ENCODE results near the gene GDF10. TPM values are rescaled to one million over a fixed set of nuclear protein-coding genes. Genes with fewer than 3 reads are reported as not detected.

Gene GDF10
- polyA plus RNA-seq, 1 of the 3 experiments (the other 2 are of a cell fraction) = 0.02 TPM

DNA sequence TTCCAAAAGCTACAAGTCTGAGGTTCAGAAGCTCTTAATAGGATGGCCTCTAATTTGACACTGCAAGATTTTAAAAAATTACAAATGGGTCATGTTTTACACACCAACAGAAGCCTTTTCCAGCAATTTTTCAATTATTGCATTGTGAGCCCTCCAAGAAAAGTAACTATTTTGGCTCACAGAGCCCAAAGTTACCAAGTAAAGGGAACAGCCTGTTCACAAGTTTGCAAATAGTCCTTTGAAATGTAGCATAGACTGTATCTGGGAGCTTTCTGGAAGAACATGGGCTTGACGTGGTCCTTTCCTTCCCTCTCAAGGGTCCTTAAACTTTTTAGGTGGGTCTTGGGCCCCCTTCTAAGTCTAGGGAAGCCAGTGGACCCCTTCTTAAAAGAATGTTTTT lies 1.3 kb upstream of the GDF10 start:
- TF ChIP-seq POLR2AphosphoS5 (IDR thresholded peaks at IDR 0.05; ENCODE audit: low read depth, low read length) = no peak
- no peak for TF ChIP-seq RXRA (IDR thresholded peaks at IDR 0.05; ENCODE audit: borderline replicate concordance, low read depth)
- no peak for TF ChIP-seq CHD2 (IDR thresholded peaks at IDR 0.05; ENCODE audit: low read length, partially characterized antibody)
- TF ChIP-seq RFX5 (IDR thresholded peaks at IDR 0.05; ENCODE audit: low read length) = no peak
- no peak for TF ChIP-seq MEF2A (IDR thresholded peaks at IDR 0.05; ENCODE audit: borderline replicate concordance, low read depth)
- no peak for TF ChIP-seq RCOR1 (IDR thresholded peaks at IDR 0.05; ENCODE audit: low read length)
- no peak for TF ChIP-seq SMC3 (IDR thresholded peaks at IDR 0.05; ENCODE audit: low read depth, low read length)
- TF ChIP-seq SIN3A (IDR thresholded peaks at IDR 0.05; ENCODE audit: borderline replicate concordance, low read depth, low read length) = no peak
- TF ChIP-seq GABPA (IDR thresholded peaks at IDR 0.05; ENCODE audit: low read depth) = no peak
- TF ChIP-seq TAF1 (IDR thresholded peaks at IDR 0.05; ENCODE audit: borderline replicate concordance, low read depth, low read length) = no peak
- TF ChIP-seq, protein P1, sequence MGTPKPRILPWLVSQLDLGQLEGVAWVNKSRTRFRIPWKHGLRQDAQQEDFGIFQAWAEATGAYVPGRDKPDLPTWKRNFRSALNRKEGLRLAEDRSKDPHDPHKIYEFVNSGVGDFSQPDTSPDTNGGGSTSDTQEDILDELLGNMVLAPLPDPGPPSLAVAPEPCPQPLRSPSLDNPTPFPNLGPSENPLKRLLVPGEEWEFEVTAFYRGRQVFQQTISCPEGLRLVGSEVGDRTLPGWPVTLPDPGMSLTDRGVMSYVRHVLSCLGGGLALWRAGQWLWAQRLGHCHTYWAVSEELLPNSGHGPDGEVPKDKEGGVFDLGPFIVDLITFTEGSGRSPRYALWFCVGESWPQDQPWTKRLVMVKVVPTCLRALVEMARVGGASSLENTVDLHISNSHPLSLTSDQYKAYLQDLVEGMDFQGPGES (IDR thresholded peaks at IDR 0.05; ENCODE audit: low read depth, low read length) = no peak
- TF ChIP-seq FOXM1 (IDR thresholded peaks at IDR 0.05; ENCODE audit: low read depth) = no peak
- TF ChIP-seq EP300 (IDR thresholded peaks at IDR 0.05; ENCODE audit: borderline replicate concordance in 1 of 2, low read depth in 1 of 2, low read length in 1 of 2) = no peak
- TF ChIP-seq YY1 (IDR thresholded peaks at IDR 0.05; ENCODE audit: low read depth) = no peak
- no peak for TF ChIP-seq FOSL2 (IDR thresholded peaks at IDR 0.05; ENCODE audit: borderline replicate concordance, low read depth)
- TF ChIP-seq, protein P2, sequence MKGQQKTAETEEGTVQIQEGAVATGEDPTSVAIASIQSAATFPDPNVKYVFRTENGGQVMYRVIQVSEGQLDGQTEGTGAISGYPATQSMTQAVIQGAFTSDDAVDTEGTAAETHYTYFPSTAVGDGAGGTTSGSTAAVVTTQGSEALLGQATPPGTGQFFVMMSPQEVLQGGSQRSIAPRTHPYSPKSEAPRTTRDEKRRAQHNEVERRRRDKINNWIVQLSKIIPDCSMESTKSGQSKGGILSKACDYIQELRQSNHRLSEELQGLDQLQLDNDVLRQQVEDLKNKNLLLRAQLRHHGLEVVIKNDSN (IDR thresholded peaks at IDR 0.05; ENCODE audit: borderline replicate concordance, low read depth) = no peak
- no peak for TF ChIP-seq JUND (IDR thresholded peaks at IDR 0.05)
- no peaks in the 10 kb centered on the region for H3K9me3 ChIP-seq
- CTCF ChIA-PET = interaction anchor here (0.9 to 5.2 kb wide), 4 partner anchors 13 to 274 kb away, joined by 3 to 28 read pairs (median 16); no protein-coding TSS in a partner anchor
- H3K4me3 ChIP-seq (ENCODE audit: low read depth in 2 of 2, low read length in 1 of 2) = no peak overlapping the region
- WGBS (ENCODE audit: low lambda C conversion rate) = 25% methylated on average over 1 of the region's 1 CpG
- no peaks in the 10 kb centered on the region for H3K36me3 ChIP-seq (replicated peaks in 1 of 2; ENCODE audit: control insufficient read depth in 1 of 2, insufficient read depth in 2 of 2, low read length in 1 of 2)
- no peaks in the 10 kb centered on the region for H3F3A ChIP-seq (replicated peaks; ENCODE audit: insufficient read depth)
- no peaks in the 10 kb centered on the region for H3K9me2 ChIP-seq
- H3K9ac ChIP-seq = no peak overlapping the region
- H3K79me2 ChIP-seq (ENCODE audit: insufficient read depth) = no peaks in the 10 kb centered on the region
- DNase-seq = no peak
- no peaks in the 10 kb centered on the region for H4K20me1 ChIP-seq (ENCODE audit: insufficient read depth)
- H3K27ac ChIP-seq (ENCODE audit: low read depth in 2 of 2, low read length in 1 of 2) = no peak overlapping the region; a peak in 1 of 4 replicates
- H3K4me2 ChIP-seq = no peak overlapping the region
- POLR2A ChIA-PET = no interaction called here
- H3K4me1 ChIP-seq (ENCODE audit: control insufficient read depth in 1 of 2, insufficient read depth in 2 of 2, low read depth in 1 of 2, low read length in 1 of 2) = peaks cover 0 to 51% of the 10 kb centered on the region in 2 experiments; a peak in 1 of 4 replicates
- H2AFZ ChIP-seq (ENCODE audit: low read depth) = no peak overlapping the region
- H3K27me3 ChIP-seq (ENCODE audit: insufficient read depth) = peaks cover 43% of the 10 kb centered on the region

DNA sequence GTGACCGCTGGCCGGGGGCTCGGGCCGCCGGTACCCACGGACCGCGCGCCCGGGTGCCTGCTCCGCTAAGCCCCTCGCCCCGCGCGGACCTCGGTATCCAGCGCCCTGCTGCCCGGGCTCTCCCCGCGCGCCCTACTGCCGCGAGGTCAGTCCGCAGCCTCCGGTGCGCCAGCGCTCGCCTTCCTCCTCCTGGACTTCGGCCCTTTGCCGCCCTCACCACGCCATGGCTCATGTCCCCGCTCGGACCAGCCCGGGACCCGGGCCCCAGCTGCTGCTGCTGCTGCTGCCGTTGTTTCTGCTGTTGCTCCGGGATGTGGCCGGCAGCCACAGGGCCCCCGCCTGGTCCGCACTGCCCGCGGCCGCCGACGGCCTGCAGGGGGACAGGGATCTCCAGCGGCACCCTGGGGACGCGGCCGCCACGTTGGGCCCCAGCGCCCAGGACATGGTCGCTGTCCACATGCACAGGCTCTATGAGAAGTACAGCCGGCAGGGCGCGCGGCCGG lies 483 bp downstream of the GDF10 start:
- DNase-seq = peak; percentile 73
- ChIA-PET POLR2A (interaction anchor here (0.5 to 1.7 kb wide), 4 partner anchors 13 to 266 kb away, joined by 4 to 5 read pairs (median 4); no protein-coding TSS in a partner anchor), CTCF (interaction anchor here (4.3 to 5.2 kb wide), 2 partner anchors 11 to 276 kb away, joined by 28 to 50 read pairs; no protein-coding TSS in a partner anchor)
- Histone ChIP-seq H3K4me2 (peak overlapping the region; percentile 19; the same call in 1 of the 2 replicates), H3K27me3 (ENCODE audit: insufficient read depth) (peaks cover 43% of the 10 kb centered on the region), H3K9ac (no peak overlapping the region), H4K20me1 (ENCODE audit: insufficient read depth) (no peaks in the 10 kb centered on the region), H3F3A (replicated peaks; ENCODE audit: insufficient read depth) (no peaks in the 10 kb centered on the region), H3K4me1 (ENCODE audit: control insufficient read depth in 1 of 2, insufficient read depth in 2 of 2, low read depth in 1 of 2, low read length in 1 of 2) (peaks cover 0 to 58% of the 10 kb centered on the region in 2 experiments; a peak in 1 of 4 replicates), H3K79me2 (ENCODE audit: insufficient read depth) (no peaks in the 10 kb centered on the region), H3K9me2 (no peaks in the 10 kb centered on the region), H3K27ac (ENCODE audit: low read depth in 2 of 2, low read length in 1 of 2) (peak overlapping the region in 1 of 2 experiments; percentile 71; a peak in 1 of 4 replicates), H2AFZ (ENCODE audit: low read depth) (no peak overlapping the region), H3K4me3 (ENCODE audit: low read depth in 2 of 2, low read length in 1 of 2) (peak overlapping the region in 1 of 2 experiments; percentile 49; a peak in 2 of 4 replicates), H3K36me3 (replicated peaks in 1 of 2; ENCODE audit: control insufficient read depth in 1 of 2, insufficient read depth in 2 of 2, low read length in 1 of 2) (no peaks in the 10 kb centered on the region), H3K9me3 (no peaks in the 10 kb centered on the region)
- WGBS (ENCODE audit: low lambda C conversion rate) = 43% methylated on average over 5 of the region's 57 CpGs
- TF ChIP-seq, protein P3, sequence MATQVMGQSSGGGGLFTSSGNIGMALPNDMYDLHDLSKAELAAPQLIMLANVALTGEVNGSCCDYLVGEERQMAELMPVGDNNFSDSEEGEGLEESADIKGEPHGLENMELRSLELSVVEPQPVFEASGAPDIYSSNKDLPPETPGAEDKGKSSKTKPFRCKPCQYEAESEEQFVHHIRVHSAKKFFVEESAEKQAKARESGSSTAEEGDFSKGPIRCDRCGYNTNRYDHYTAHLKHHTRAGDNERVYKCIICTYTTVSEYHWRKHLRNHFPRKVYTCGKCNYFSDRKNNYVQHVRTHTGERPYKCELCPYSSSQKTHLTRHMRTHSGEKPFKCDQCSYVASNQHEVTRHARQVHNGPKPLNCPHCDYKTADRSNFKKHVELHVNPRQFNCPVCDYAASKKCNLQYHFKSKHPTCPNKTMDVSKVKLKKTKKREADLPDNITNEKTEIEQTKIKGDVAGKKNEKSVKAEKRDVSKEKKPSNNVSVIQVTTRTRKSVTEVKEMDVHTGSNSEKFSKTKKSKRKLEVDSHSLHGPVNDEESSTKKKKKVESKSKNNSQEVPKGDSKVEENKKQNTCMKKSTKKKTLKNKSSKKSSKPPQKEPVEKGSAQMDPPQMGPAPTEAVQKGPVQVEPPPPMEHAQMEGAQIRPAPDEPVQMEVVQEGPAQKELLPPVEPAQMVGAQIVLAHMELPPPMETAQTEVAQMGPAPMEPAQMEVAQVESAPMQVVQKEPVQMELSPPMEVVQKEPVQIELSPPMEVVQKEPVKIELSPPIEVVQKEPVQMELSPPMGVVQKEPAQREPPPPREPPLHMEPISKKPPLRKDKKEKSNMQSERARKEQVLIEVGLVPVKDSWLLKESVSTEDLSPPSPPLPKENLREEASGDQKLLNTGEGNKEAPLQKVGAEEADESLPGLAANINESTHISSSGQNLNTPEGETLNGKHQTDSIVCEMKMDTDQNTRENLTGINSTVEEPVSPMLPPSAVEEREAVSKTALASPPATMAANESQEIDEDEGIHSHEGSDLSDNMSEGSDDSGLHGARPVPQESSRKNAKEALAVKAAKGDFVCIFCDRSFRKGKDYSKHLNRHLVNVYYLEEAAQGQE (IDR thresholded peaks at IDR 0.05; ENCODE audit: low read depth, low read length) = no peak
- TF ChIP-seq, protein P1 (IDR thresholded peaks at IDR 0.05; ENCODE audit: low read depth, low read length) = no peak
- TF ChIP-seq FOXJ3 (CRISPR knock-in tag; IDR thresholded peaks at IDR 0.05) (no peak), YY1 (IDR thresholded peaks at IDR 0.05; ENCODE audit: low read depth) (no peak), GATA2 (CRISPR knock-in tag; IDR thresholded peaks at IDR 0.05) (no peak), ELF1 (IDR thresholded peaks at IDR 0.05) (no peak), CHD2 (IDR thresholded peaks at IDR 0.05; ENCODE audit: low read length, partially characterized antibody) (no peak), NFIC (IDR thresholded peaks at IDR 0.05; ENCODE audit: borderline replicate concordance) (no peak)
